WTC11 (cell line): ENCODE data around the gene CDH18. TPM values are rescaled to one million over a fixed set of nuclear protein-coding genes. Genes with fewer than 3 reads are reported as not detected.

Source experiments
- ATAC-seq: fragments of 200-7000 bp; cut with Tn5 transposase; 2 replicates; pipeline ENCODE4 v1.10.0; 2021; ENCODE audit warnings: mild to moderate bottlenecking, moderate library complexity
- CTCF ChIA-PET: fragments of 300-600 bp; sonication (Branson Sonifier 250); formaldehyde crosslinking; loops from one replicate; lab custom pipeline; 2021; ENCODE audit warnings: antibody characterized with exemption; lab: Charles Lee
- POLR2A ChIA-PET: fragments of 350-600 bp; sonication (Branson Sonifier 250); formaldehyde crosslinking; loops from one replicate; lab custom pipeline; 2021; ENCODE audit warnings: antibody characterized with exemption; lab: Charles Lee
- DNase-seq: peaks from one replicate; pipeline ENCODE4 v3.0.0; 2021; ENCODE audit warnings: low spot score
- H3K27ac Mint-ChIP-seq: 2 replicates; pipeline ENCODE4 v1.8.0; 2021; ENCODE audit warnings: mixed read lengths
- H3K27me3 Mint-ChIP-seq: 2 replicates; pipeline ENCODE4 v1.8.0; 2021; ENCODE audit warnings: low read depth, mild to moderate bottlenecking, moderate library complexity, mixed read lengths
- H3K36me3 Mint-ChIP-seq: 2 replicates; pipeline ENCODE4 v1.8.0; 2021; ENCODE audit warnings: mixed read lengths
- H3K4me1 Mint-ChIP-seq: 2 replicates; pipeline ENCODE4 v1.8.0; 2022; ENCODE audit warnings: mixed read lengths
- H3K4me3 Mint-ChIP-seq: 2 replicates; pipeline ENCODE4 v1.8.0; 2021; ENCODE audit warnings: mild to moderate bottlenecking, moderate library complexity, mixed read lengths
- H3K9me3 Mint-ChIP-seq: 2 replicates; pipeline ENCODE4 v1.8.0; 2021; ENCODE audit warnings: mixed read lengths
- ESRRA ChIP-seq: sonication (generic); formaldehyde crosslinking; IDR thresholded peaks from 2 replicates; pipeline ENCODE4 v1.8.1; 2022; ENCODE audit warnings: mild to moderate bottlenecking, missing genetic modification reagents, borderline replicate concordance
- FOXP1 ChIP-seq: sonication (generic); formaldehyde crosslinking; IDR thresholded peaks from 2 replicates; pipeline ENCODE4 v1.8.0; 2022; ENCODE audit warnings: missing genetic modification reagents, mild to moderate bottlenecking, moderate library complexity, borderline replicate concordance
- GRHL2 ChIP-seq: fragments of 250-450 bp; sonication (Bioruptor Pico); IDR thresholded peaks from 2 replicates; pipeline ENCODE4 v1.8.0; 2022; ENCODE audit warnings: mild to moderate bottlenecking, moderate library complexity; ENCODE audit not compliant: insufficient replicate concordance, severe bottlenecking
- JUN ChIP-seq: sonication (generic); formaldehyde crosslinking; IDR thresholded peaks from 2 replicates; pipeline ENCODE4 v1.8.0; 2023; ENCODE audit warnings: mild to moderate bottlenecking, missing genetic modification reagents
- MXD4 ChIP-seq: fragments of 250-450 bp; sonication (Bioruptor Pico); IDR thresholded peaks from 2 replicates; pipeline ENCODE4 v1.8.0; 2021; ENCODE audit warnings: mild to moderate bottlenecking, moderate library complexity, borderline replicate concordance
- MYBL2 ChIP-seq: sonication (generic); formaldehyde crosslinking; IDR thresholded peaks from 2 replicates; pipeline ENCODE4 v1.8.1; 2023; ENCODE audit warnings: mild to moderate bottlenecking, moderate library complexity, missing genetic modification reagents
- NFATC4 ChIP-seq: fragments of 250-450 bp; sonication (Bioruptor Pico); IDR thresholded peaks from 2 replicates; pipeline ENCODE4 v1.9.0; 2021; ENCODE audit warnings: mild to moderate bottlenecking
- NR3C1 ChIP-seq: sonication (generic); formaldehyde crosslinking; conservative IDR thresholded peaks from 2 replicates; pipeline ENCODE4 v1.8.1; 2023; ENCODE audit warnings: low read depth, mild to moderate bottlenecking, missing genetic modification reagents
- OVOL2 ChIP-seq: fragments of 250-450 bp; sonication (Bioruptor Pico); IDR thresholded peaks from 2 replicates; pipeline ENCODE4 v1.9.0; 2021; ENCODE audit warnings: mild to moderate bottlenecking, borderline replicate concordance
- TCF7 ChIP-seq: sonication (generic); formaldehyde crosslinking; IDR thresholded peaks from 2 replicates; pipeline ENCODE4 v1.8.0; 2022; ENCODE audit warnings: mild to moderate bottlenecking, low read depth, missing genetic modification reagents, moderate library complexity
- total RNA-seq: library from RNA; stranded (reverse); gene quantifications from 3 replicates; pipeline ENCODE4 v1.2.3, GENCODE V29; 2021
- TF ChIP-seq, protein P1 (sequence below): sonication (generic); formaldehyde crosslinking; IDR thresholded peaks from 2 replicates; pipeline ENCODE4 v1.8.0; 2023; ENCODE audit warnings: missing genetic modification reagents, mild to moderate bottlenecking, borderline replicate concordance
- TF ChIP-seq, protein P2 (sequence below): fragments of 250-450 bp; sonication (Bioruptor Pico); IDR thresholded peaks from 2 replicates; pipeline ENCODE4 v1.9.0; 2021; ENCODE audit warnings: mild to moderate bottlenecking
- TF ChIP-seq, protein P3 (sequence below): fragments of 250-450 bp; sonication (Bioruptor Pico); IDR thresholded peaks from 2 replicates; pipeline ENCODE4 v1.9.0; 2021; ENCODE audit warnings: mild to moderate bottlenecking, borderline replicate concordance
- TF ChIP-seq, protein P4 (sequence below): sonication (generic); formaldehyde crosslinking; conservative IDR thresholded peaks from 2 replicates; pipeline ENCODE4 v1.8.1; 2023; ENCODE audit warnings: mild to moderate bottlenecking, low read depth, missing genetic modification reagents, moderate library complexity
- TF ChIP-seq, protein P5 (sequence below): sonication (generic); formaldehyde crosslinking; IDR thresholded peaks from 2 replicates; pipeline ENCODE4 v1.8.1; 2023; ENCODE audit warnings: mild to moderate bottlenecking, missing genetic modification reagents

Gene CDH18
- total RNA-seq, 1 experiment from 2014 or later: 0.24 TPM

DNA sequence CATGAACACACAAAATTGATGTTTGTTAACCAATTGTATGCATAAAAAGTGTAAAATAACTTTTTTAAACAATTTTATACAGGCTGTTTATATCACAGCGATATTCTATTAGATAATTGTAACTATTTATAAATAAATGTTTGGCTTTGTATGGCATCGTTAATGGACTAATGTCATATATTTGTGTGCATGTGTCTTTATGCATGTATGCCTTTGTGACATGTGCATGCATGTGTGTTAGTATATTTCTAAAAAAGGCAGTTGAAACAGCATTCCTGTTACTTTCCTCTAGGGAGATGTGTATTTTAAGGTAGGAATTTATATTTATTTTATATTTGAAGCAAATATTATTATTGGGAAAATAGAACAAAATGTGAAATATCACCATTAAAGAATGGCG lies 268.9 kb downstream of the CDH18 start (continued):
- TF ChIP-seq, protein P1, sequence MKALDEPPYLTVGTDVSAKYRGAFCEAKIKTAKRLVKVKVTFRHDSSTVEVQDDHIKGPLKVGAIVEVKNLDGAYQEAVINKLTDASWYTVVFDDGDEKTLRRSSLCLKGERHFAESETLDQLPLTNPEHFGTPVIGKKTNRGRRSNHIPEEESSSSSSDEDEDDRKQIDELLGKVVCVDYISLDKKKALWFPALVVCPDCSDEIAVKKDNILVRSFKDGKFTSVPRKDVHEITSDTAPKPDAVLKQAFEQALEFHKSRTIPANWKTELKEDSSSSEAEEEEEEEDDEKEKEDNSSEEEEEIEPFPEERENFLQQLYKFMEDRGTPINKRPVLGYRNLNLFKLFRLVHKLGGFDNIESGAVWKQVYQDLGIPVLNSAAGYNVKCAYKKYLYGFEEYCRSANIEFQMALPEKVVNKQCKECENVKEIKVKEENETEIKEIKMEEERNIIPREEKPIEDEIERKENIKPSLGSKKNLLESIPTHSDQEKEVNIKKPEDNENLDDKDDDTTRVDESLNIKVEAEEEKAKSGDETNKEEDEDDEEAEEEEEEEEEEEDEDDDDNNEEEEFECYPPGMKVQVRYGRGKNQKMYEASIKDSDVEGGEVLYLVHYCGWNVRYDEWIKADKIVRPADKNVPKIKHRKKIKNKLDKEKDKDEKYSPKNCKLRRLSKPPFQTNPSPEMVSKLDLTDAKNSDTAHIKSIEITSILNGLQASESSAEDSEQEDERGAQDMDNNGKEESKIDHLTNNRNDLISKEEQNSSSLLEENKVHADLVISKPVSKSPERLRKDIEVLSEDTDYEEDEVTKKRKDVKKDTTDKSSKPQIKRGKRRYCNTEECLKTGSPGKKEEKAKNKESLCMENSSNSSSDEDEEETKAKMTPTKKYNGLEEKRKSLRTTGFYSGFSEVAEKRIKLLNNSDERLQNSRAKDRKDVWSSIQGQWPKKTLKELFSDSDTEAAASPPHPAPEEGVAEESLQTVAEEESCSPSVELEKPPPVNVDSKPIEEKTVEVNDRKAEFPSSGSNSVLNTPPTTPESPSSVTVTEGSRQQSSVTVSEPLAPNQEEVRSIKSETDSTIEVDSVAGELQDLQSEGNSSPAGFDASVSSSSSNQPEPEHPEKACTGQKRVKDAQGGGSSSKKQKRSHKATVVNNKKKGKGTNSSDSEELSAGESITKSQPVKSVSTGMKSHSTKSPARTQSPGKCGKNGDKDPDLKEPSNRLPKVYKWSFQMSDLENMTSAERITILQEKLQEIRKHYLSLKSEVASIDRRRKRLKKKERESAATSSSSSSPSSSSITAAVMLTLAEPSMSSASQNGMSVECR (CRISPR knock-in tag): no peak
- TF ChIP-seq TCF7 (CRISPR knock-in tag): no peak
- TF ChIP-seq FOXP1 (CRISPR knock-in tag): no peak
- TF ChIP-seq, protein P2, sequence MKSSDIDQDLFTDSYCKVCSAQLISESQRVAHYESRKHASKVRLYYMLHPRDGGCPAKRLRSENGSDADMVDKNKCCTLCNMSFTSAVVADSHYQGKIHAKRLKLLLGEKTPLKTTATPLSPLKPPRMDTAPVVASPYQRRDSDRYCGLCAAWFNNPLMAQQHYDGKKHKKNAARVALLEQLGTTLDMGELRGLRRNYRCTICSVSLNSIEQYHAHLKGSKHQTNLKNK: no peak
- TF ChIP-seq MYBL2 (CRISPR knock-in tag): no peak
- no peak for TF ChIP-seq ESRRA (CRISPR knock-in tag)
- TF ChIP-seq JUN (CRISPR knock-in tag): no peak
- TF ChIP-seq, protein P3, sequence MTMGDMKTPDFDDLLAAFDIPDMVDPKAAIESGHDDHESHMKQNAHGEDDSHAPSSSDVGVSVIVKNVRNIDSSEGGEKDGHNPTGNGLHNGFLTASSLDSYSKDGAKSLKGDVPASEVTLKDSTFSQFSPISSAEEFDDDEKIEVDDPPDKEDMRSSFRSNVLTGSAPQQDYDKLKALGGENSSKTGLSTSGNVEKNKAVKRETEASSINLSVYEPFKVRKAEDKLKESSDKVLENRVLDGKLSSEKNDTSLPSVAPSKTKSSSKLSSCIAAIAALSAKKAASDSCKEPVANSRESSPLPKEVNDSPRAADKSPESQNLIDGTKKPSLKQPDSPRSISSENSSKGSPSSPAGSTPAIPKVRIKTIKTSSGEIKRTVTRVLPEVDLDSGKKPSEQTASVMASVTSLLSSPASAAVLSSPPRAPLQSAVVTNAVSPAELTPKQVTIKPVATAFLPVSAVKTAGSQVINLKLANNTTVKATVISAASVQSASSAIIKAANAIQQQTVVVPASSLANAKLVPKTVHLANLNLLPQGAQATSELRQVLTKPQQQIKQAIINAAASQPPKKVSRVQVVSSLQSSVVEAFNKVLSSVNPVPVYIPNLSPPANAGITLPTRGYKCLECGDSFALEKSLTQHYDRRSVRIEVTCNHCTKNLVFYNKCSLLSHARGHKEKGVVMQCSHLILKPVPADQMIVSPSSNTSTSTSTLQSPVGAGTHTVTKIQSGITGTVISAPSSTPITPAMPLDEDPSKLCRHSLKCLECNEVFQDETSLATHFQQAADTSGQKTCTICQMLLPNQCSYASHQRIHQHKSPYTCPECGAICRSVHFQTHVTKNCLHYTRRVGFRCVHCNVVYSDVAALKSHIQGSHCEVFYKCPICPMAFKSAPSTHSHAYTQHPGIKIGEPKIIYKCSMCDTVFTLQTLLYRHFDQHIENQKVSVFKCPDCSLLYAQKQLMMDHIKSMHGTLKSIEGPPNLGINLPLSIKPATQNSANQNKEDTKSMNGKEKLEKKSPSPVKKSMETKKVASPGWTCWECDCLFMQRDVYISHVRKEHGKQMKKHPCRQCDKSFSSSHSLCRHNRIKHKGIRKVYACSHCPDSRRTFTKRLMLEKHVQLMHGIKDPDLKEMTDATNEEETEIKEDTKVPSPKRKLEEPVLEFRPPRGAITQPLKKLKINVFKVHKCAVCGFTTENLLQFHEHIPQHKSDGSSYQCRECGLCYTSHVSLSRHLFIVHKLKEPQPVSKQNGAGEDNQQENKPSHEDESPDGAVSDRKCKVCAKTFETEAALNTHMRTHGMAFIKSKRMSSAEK (CRISPR knock-in tag): no peak

DNA sequence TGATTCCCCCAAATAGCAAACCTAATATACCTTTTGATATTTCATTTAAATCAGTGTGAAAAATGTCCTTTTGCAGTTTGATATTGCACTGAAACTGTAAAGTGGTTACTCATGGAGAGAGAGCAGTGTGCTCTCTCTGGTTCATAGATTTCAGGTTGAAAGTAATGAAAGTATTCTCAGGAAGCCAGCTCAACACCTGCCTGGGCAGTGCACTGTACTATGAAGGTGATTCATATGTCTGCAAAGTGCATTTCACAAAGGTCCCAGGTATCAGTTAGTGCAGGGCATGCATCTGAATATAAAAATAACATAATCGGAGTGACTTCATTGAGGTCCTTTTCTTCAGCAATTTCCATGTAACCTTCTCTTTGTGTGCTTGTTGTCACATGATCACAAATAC lies 274.3 kb downstream of the CDH18 start:
- H3K36me3 Mint-ChIP-seq: peaks cover 8% of the 10 kb centered on the region
- ChIA-PET CTCF (no interaction called here), POLR2A (no interaction called here)
- no peak overlapping the region for H3K4me3 Mint-ChIP-seq
- no peak overlapping the region; the same call in 1 of the 2 replicates for H3K27ac Mint-ChIP-seq
- DNase-seq: no peak
- peaks cover 15% of the 10 kb centered on the region for H3K9me3 Mint-ChIP-seq
- H3K27me3 Mint-ChIP-seq: no peaks in the 10 kb centered on the region
- H3K4me1 Mint-ChIP-seq: no peaks in the 10 kb centered on the region
- TF ChIP-seq TCF7 (CRISPR knock-in tag): no peak
- no peak for TF ChIP-seq MXD4
- no peak for TF ChIP-seq GRHL2 (CRISPR knock-in tag)
- TF ChIP-seq NFATC4 (CRISPR knock-in tag): no peak
- TF ChIP-seq, protein P4, sequence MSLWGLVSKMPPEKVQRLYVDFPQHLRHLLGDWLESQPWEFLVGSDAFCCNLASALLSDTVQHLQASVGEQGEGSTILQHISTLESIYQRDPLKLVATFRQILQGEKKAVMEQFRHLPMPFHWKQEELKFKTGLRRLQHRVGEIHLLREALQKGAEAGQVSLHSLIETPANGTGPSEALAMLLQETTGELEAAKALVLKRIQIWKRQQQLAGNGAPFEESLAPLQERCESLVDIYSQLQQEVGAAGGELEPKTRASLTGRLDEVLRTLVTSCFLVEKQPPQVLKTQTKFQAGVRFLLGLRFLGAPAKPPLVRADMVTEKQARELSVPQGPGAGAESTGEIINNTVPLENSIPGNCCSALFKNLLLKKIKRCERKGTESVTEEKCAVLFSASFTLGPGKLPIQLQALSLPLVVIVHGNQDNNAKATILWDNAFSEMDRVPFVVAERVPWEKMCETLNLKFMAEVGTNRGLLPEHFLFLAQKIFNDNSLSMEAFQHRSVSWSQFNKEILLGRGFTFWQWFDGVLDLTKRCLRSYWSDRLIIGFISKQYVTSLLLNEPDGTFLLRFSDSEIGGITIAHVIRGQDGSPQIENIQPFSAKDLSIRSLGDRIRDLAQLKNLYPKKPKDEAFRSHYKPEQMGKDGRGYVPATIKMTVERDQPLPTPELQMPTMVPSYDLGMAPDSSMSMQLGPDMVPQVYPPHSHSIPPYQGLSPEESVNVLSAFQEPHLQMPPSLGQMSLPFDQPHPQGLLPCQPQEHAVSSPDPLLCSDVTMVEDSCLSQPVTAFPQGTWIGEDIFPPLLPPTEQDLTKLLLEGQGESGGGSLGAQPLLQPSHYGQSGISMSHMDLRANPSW (CRISPR knock-in tag): no peak
- TF ChIP-seq OVOL2 (CRISPR knock-in tag): no peak
- no peak for TF ChIP-seq NR3C1 (CRISPR knock-in tag)
- TF ChIP-seq, protein P5, sequence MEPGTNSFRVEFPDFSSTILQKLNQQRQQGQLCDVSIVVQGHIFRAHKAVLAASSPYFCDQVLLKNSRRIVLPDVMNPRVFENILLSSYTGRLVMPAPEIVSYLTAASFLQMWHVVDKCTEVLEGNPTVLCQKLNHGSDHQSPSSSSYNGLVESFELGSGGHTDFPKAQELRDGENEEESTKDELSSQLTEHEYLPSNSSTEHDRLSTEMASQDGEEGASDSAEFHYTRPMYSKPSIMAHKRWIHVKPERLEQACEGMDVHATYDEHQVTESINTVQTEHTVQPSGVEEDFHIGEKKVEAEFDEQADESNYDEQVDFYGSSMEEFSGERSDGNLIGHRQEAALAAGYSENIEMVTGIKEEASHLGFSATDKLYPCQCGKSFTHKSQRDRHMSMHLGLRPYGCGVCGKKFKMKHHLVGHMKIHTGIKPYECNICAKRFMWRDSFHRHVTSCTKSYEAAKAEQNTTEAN (CRISPR knock-in tag): no peak
- ATAC-seq: no peak
